Heart left ventricle (tissue), 16 donors: ENCODE data around the gene FOXO1. TPM values are rescaled to one million over a fixed set of nuclear protein-coding genes. Genes with fewer than 3 reads are reported as not detected.

ENCODE experiments used
- ATAC-seq, 4 donors: fragments of 200-7000 bp; cut with Tn5 transposase; one replicate each; pipeline ENCODE4 v1.9.1; 2020 to 2022; ENCODE audit warnings: moderate library complexity in 4 of 4, mild to moderate bottlenecking in 3 of 4, moderate number of reproducible peaks in 1 of 4
- DNase-seq, 5 donors: peaks; one replicate each; pipeline ENCODE4 v3.0.0-alpha.2; 2020
- H3K27ac ChIP-seq, 12 donors: fragments of 200-600 bp; sonication (generic) in 4 of 12; one replicate each; pipeline versions ENCODE4 v1.5.0 to v1.8.0; 2016 to 2022; ENCODE audit warnings: mild to moderate bottlenecking in 2 of 12
- H3K27me3 ChIP-seq, 9 donors: fragments of 200-600 bp; sonication (generic) in 2 of 9; one replicate each; pipeline versions ENCODE4 v1.5.1 to v1.8.0; 2016 to 2022; ENCODE audit warnings: mild to moderate bottlenecking in 3 of 9
- H3K36me3 ChIP-seq, 9 donors: fragments of 200-600 bp; sonication (generic) in 2 of 9; one replicate each; pipeline versions ENCODE4 v1.5.0 to v1.8.0; 2018 to 2022; ENCODE audit warnings: mild to moderate bottlenecking in 2 of 9
- H3K4me1 ChIP-seq, 12 donors: fragments of 200-600 bp; sonication (generic) in 4 of 12; one replicate each; pipeline versions ENCODE4 v1.5.0 to v1.8.0; 2016 to 2022; ENCODE audit warnings: mild to moderate bottlenecking in 3 of 12
- H3K4me3 ChIP-seq, 12 donors: fragments of 200-600 bp; sonication (generic) in 4 of 12; one replicate each; pipeline versions ENCODE4 v1.5.0 to v1.8.0; 2017 to 2022; ENCODE audit warnings: mild to moderate bottlenecking in 9 of 12, moderate library complexity in 4 of 12
- H3K9me3 ChIP-seq, 12 donors: fragments of 200-600 bp; sonication (generic) in 4 of 12; one replicate each; pipeline versions ENCODE4 v1.5.0 to v1.8.0; 2016 to 2022; ENCODE audit warnings: mild to moderate bottlenecking in 1 of 12
- POLR2A ChIP-seq, 2 donors: fragments of 450-650 bp; IDR thresholded peaks; one replicate each; pipeline ENCODE4 v1.6.1; 2017; ENCODE audit warnings: antibody characterized with exemption in 2 of 2, mild to moderate bottlenecking in 2 of 2, moderate library complexity in 2 of 2
- WGBS, 4 donors: extraction: QIAGEN DNeasy Blood & Tissue Kit in 2 of 4; methylation state at CpG; one replicate each; pipeline versions ENCODE4 v1.1.5 to v1.1.7; 2013 to 2018; 5-methylcytosine and 5-hydroxymethylcytosine counted together
- intact Hi-C, 10 donors: fragments of 100-400 bp; cut with DNase I; formaldehyde crosslinking; loops; one replicate each; pipeline versions ENCODE4 v1.11.1 to v1.14.2; 2022
- polyA plus RNA-seq, 2 donors: library from polyadenylated mRNA; stranded (reverse); fragments of 200-250 nt; gene quantifications; one replicate each; pipeline ENCODE4 v1.2.3, GENCODE V29; 2013
- total RNA-seq, 9 donors: library from RNA; depleted of rRNA in 2 of 9; stranded (reverse); fragments of >200 nt in 2 of 9; fragmentation: NEBNext Ultra II Directional in 3 of 9; extraction: Animal tissue kit (Norgen Biotek cat#: 25700) in 3 of 9; gene quantifications; one replicate each; pipeline versions ENCODE4 v1.1.0 to v1.2.4, GENCODE V29; 2016 to 2023
- TF ChIP-seq, protein P1 (sequence below), 12 donors: fragments of 200-600 bp; sonication (generic) in 4 of 12; IDR thresholded peaks; one replicate each; pipeline versions ENCODE4 v1.5.0 to v1.8.0; 2018 to 2022; ENCODE audit warnings: antibody characterized with exemption in 12 of 12, mild to moderate bottlenecking in 5 of 12
- donor health status: ischemic (EF 13 %, LVEDD 7.1; RV severe dilation, severe dysfunction).
- donor health status: healthy with polysubstance abuse.
- donor health status: DM: no; HTN: yes; CAD: no.
- donor health status: DM: no; HTN: no; CAD: no.
- donor health status: ischemic (EF 25% LVEDD 6.9; RV normal size, moderate dysfunction).
- donor health status: ischemic (EF 25% LVEDD 5.7; RV mildly dilated, moderate dysfunction).
- donor health status: healthy.
- donor health status: DM: yes; HTN: yes; CAD: no.
- donor health status: ischemic (EF 35%, LVEDD 5.7; RV mildly dilated, moderate dysfunction).
- donor health status: nonischemic (EF 11% LVEDD 7.7; RV severe dilation, severe dysfunction).
- donor health status: DM: yes; HTN: yes; CAD: no.
- donor health status: PGD.
- donor health status: ischemic (EF 29% LVEDD 5.4; RV normal size, mild dysfunction).
- donor health status: nonischemic (EF 23%, LVEDD 6.1; RV moderate dilation, normal function).

FOXO1 gene
- total and polyA plus RNA-seq, 11 donors, result 2.6 to 26.8 (median 17.2) TPM

DNA sequence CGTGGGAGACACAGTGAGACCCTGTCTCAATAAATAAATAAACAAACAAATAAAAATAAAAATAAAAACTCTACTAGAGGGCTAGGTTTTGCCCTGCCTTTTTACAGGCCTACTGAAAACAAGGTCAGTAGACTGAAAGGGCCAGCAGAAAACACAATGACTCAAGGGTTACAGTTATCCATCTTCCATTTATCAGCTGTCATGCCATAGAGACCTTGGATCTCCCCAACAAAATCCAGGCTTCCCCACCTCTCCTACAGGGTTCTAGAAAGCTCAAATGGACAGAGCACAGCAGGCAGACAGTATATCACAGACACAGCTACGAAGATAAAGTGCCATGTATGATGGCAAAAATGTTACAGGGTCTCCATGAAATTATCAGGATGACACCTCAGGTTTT, 54.4 kb downstream of the FOXO1 start:
- DNase-seq, result no peak
- Histone ChIP-seq H3K27me3 (no peaks in the 10 kb centered on the region), H3K27ac (peak overlapping the region in 1 of 12 donors; percentile 81), H3K9me3 (no peaks in the 10 kb centered on the region), H3K36me3 (no peaks in the 10 kb centered on the region), H3K4me3 (no peak overlapping the region), H3K4me1 (peaks cover 6 to 82% (median 55%) of the 10 kb centered on the region in 12 donors)
- ATAC-seq, result no peak
- TF ChIP-seq POLR2A (IDR thresholded peaks at IDR 0.05), result no peak
- TF ChIP-seq, protein P1, sequence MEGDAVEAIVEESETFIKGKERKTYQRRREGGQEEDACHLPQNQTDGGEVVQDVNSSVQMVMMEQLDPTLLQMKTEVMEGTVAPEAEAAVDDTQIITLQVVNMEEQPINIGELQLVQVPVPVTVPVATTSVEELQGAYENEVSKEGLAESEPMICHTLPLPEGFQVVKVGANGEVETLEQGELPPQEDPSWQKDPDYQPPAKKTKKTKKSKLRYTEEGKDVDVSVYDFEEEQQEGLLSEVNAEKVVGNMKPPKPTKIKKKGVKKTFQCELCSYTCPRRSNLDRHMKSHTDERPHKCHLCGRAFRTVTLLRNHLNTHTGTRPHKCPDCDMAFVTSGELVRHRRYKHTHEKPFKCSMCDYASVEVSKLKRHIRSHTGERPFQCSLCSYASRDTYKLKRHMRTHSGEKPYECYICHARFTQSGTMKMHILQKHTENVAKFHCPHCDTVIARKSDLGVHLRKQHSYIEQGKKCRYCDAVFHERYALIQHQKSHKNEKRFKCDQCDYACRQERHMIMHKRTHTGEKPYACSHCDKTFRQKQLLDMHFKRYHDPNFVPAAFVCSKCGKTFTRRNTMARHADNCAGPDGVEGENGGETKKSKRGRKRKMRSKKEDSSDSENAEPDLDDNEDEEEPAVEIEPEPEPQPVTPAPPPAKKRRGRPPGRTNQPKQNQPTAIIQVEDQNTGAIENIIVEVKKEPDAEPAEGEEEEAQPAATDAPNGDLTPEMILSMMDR (IDR thresholded peaks at IDR 0.05), result no peak
- intact Hi-C loops, result no loop called here
- WGBS, 4 donors, result 82 to 95% (median 90%) methylated on average over 2 of the region's 2 CpGs

DNA sequence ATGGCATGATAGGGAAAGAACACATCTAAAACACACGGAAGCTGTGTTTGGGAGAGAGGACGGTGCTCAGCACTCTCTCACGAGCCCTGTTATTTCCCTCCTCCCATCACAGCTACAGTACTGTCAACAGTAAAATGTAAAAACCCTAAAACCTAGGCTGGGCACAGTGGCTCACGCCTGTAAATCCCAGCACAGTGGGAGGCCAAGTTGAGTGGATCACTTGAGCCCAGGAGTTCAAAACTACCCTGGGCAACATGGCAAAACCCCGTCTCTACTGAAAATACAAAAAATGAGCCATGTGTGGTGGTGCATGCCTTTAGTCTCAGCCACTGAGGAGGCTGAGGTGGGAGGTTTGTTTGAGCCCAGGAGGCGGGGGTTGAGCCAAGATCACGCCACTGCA, 54.8 kb downstream of the FOXO1 start:
- Histone ChIP-seq H3K4me3 (no peak overlapping the region), H3K4me1 (peaks cover 6 to 78% (median 52%) of the 10 kb centered on the region in 12 donors), H3K36me3 (no peaks in the 10 kb centered on the region), H3K27me3 (no peaks in the 10 kb centered on the region), H3K9me3 (no peaks in the 10 kb centered on the region), H3K27ac (peak overlapping the region in 1 of 12 donors; percentile 17)
- DNase-seq, result no peak
- no peak for ATAC-seq
- WGBS, 4 donors, result 93 to 97% (median 94%) methylated on average over 7 of the region's 7 CpGs
- intact Hi-C loops, result no loop called here
- no peak for TF ChIP-seq POLR2A (IDR thresholded peaks at IDR 0.05)
- TF ChIP-seq, protein P1 (IDR thresholded peaks at IDR 0.05), result no peak

DNA sequence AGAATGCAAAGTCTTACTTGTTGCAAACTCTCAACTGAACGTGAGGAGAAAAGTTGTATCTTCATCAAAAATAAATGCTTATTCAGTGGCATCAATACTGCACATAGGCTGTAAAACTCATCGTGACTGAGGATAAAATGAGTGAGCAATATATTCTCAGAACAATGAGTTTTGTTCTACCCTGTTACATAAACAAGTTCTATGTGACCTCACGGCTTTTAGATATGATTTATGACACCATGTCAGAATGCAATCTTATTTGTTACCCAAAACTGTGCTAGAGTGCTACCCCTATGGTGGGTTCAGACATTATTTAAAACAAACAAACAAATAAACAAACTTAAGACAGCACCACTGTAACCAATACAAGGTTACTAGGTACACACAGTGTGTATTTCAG, 55.4 kb downstream of the FOXO1 start:
- intact Hi-C loops, result no loop called here
- H3K27ac ChIP-seq, result peak overlapping the region in 1 of 12 donors; percentile 17
- no peak overlapping the region for H3K4me3 ChIP-seq
- no peak for ATAC-seq
- no peaks in the 10 kb centered on the region for H3K27me3 ChIP-seq
- TF ChIP-seq, protein P1 (IDR thresholded peaks at IDR 0.05), result no peak
- no peak for TF ChIP-seq POLR2A (IDR thresholded peaks at IDR 0.05)
- no peak for DNase-seq
- no peaks in the 10 kb centered on the region for H3K9me3 ChIP-seq
- no peaks in the 10 kb centered on the region for H3K36me3 ChIP-seq
- WGBS, 4 donors, result 81 to 87% (median 82%) methylated on average over 3 of the region's 3 CpGs
- peaks cover 6 to 72% (median 46%) of the 10 kb centered on the region in 12 donors for H3K4me1 ChIP-seq

DNA sequence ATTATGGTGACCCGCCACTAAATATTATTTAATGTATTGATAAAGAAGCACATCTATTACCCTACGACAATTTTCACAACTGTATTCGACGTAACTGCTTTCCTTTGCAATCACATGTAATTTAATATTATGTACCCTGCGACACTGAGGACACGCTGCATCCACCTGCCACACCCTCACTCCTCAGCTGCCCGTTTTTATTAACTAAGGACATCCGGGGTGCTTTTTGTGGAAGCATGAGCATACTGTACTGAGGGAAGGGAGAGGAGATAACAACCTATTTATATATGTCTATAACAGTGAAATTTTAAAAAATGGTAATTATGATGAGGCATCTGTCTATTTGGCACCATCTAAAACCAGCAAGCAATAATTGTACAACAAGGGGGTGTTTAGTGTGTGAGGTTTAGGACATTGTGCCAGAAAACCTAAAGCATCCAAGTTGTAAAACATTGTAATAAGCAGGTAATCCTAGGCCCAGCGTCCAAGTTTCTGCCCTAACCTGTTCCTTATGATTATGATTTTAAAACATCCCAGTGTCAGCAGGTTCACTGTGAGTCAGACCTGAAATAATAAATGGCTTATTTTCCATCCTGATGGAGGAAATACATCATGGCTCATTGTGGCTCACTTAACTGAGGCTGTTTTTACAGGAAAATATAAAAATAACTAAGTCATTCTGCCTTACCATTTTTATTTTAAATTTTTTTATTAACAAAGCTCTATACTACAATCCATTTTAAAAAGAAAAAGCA, 56.3 kb downstream of the FOXO1 start:
- Histone ChIP-seq H3K9me3 (no peaks in the 10 kb centered on the region), H3K4me1 (peaks cover 6 to 65% (median 42%) of the 10 kb centered on the region in 12 donors), H3K36me3 (no peaks in the 10 kb centered on the region), H3K27ac (no peak overlapping the region), H3K4me3 (no peak overlapping the region), H3K27me3 (no peaks in the 10 kb centered on the region)
- intact Hi-C loops, result no loop called here
- WGBS, 4 donors, result 85 to 87% (median 85%) methylated on average over 9 of the region's 9 CpGs
- DNase-seq (no peak), ATAC-seq (no peak)
- TF ChIP-seq, protein P1 (IDR thresholded peaks at IDR 0.05), result no peak
- no peak for TF ChIP-seq POLR2A (IDR thresholded peaks at IDR 0.05)
